SK-N-SH (cell line): ENCODE data around the gene ELOVL2.

Experiments
- CHD2 ChIP-seq: fragments of 150-350 bp; IDR thresholded peaks from 2 replicates; pipeline ENCODE4 v1.6.1; 2018; ENCODE audit warnings: low read length; ENCODE audit not compliant: partially characterized antibody
- CTCF ChIP-seq: fragments of 200-600 bp; sonication (generic); IDR thresholded peaks from 2 replicates; pipeline ENCODE4 v1.6.1; 2017; ENCODE audit warnings: antibody characterized with exemption, mild to moderate bottlenecking, moderate library complexity
- ELF1 ChIP-seq: IDR thresholded peaks from 2 replicates; pipeline ENCODE4 v1.4.0; 2012
- EZH2phosphoT487 ChIP-seq: fragments of 200-600 bp; sonication (generic); IDR thresholded peaks from 2 replicates; pipeline ENCODE4 v1.6.1; 2017; ENCODE audit warnings: low read depth, mixed run types, mild to moderate bottlenecking, antibody characterized with exemption, moderate library complexity, borderline replicate concordance
- NRF1 ChIP-seq: IDR thresholded peaks from 2 replicates; pipeline ENCODE4 v1.6.1; 2012; ENCODE audit warnings: low read depth, mild to moderate bottlenecking, low read length
- POLR2AphosphoS5 ChIP-seq: IDR thresholded peaks from 2 replicates; pipeline ENCODE4 v1.6.1; 2012; ENCODE audit warnings: low read depth, low read length
- RAD21 ChIP-seq: IDR thresholded peaks from 2 replicates; pipeline ENCODE4 v1.6.1; 2012; ENCODE audit warnings: mild to moderate bottlenecking, low read length
- TAF1 ChIP-seq: IDR thresholded peaks from 2 replicates; pipeline ENCODE4 v1.6.1; 2012; ENCODE audit warnings: low read depth, mild to moderate bottlenecking, low read length, moderate library complexity, borderline replicate concordance

- TF ChIP-seq CTCF, result no peak
- no peak for TF ChIP-seq CHD2
- TF ChIP-seq NRF1, result no peak
- TF ChIP-seq EZH2phosphoT487, result no peak
- no peak for TF ChIP-seq ELF1
- TF ChIP-seq TAF1, result no peak
- no peak for TF ChIP-seq RAD21
- TF ChIP-seq POLR2AphosphoS5, result no peak
Observed at GRCh38 chr6:10947966-10948365, 96.1 kb downstream of the ELOVL2 start.
